Stimulated activated naive CD4-positive, alpha-beta T cell (primary cell): ENCODE results near the gene HSPA2.
"Not testable (repeated sequence)": the region's sequence is repeated elsewhere in the genome, so short reads cannot be mapped to it uniquely, and the experiment has no call there.

Experiments
- DNase-seq, 6 experiments: peaks; one replicate each; lab custom pipeline; 2025; lab: John Stamatoyannopoulos, UW

The HSPA2 gene

DNA sequence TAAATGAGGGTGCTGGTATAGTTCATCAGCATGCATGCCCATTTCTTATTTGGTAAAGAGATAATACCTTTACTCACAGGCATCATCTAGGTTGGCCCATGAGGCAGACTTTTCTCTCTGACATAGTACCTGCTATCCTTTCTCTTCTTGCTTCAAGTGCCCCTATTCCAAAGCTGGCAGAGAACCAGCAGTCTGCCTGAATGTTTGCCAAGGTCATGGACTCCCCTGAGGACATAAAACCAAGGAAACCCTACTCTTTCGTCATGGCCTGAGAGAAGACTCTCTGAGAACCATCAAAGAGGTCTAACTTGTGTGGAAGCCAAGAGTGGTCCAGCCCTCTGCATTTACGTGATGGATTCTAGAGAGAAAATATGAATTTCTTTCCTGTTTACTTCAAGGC, 21.1 kb downstream of the HSPA2 start:
- DNase-seq = no peak

- no peak for DNase-seq
Measured at GRCh38 chr14:64562436-64562835, 21.9 kb downstream of the HSPA2 start.

GRCh38 chr14:64563696-64564095, 23.2 kb downstream of the HSPA2 start:
- no peak for DNase-seq

GRCh38 chr14:64566651-64567122, 26.1 kb downstream of the HSPA2 start:
- DNase-seq = no peak

- no peak for DNase-seq
Measured at GRCh38 chr14:64569138-64569631, 28.6 kb downstream of the HSPA2 start.

DNA sequence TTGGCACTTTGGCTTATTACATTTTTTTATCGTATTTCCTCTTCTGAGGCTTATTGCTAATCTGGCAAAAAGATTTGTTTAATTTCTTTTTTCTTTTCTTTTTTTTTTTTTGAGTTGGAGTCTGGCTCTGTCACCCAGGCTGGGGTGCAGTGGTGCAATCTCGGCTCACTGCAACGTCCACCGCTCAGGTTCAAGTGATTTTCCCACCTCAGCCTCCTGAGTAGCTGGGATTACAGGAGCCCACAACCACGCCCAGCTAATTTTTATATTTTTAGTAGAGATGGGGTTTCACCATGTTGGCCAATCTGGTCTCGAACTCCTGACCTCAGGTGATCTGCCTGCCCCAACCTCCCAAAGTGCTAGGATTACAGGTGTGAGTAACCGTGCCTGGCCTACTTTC, 29.1 kb downstream of the HSPA2 start:
- DNase-seq = not testable (repeated sequence)

DNA sequence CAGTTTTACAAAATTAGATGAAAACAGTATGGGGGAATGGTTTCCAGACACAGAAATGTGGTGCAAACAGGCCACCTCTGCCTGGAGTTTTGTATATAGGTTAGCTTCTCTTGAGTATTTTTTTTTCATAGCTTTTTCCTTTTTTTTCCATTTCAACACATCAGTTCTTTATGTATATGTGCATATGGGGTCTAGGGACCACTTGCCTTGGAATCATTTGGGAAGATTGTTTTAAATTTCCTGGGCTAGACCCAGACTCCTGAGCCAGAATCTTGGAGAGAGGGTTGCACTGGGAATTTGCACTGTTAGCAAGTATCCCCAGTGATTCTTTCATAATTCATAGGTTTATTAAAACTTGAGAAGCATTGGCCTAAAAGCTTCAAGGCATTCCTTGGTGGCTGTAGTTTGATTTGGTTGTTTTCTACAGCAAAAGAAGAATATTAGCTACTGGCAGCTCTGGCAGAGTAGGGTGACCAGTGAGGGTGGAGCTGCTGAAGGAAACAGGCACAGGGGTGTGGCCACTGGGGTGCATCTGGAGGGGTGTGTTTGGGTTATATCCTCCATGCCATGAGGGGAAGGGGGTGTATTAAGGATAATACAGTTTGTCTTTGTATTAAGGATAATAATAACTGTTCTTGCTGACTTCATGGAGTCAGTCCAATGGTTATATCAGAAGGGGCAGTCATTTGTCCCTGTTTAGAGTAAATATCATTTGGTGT, 32.0 kb downstream of the HSPA2 start:
- DNase-seq = no peak

GRCh38 chr14:64573109-64573508, 32.6 kb downstream of the HSPA2 start:
- DNase-seq = no peak

- no peak for DNase-seq
Measured at GRCh38 chr14:64574371-64575107, 34.0 kb downstream of the HSPA2 start.

DNA sequence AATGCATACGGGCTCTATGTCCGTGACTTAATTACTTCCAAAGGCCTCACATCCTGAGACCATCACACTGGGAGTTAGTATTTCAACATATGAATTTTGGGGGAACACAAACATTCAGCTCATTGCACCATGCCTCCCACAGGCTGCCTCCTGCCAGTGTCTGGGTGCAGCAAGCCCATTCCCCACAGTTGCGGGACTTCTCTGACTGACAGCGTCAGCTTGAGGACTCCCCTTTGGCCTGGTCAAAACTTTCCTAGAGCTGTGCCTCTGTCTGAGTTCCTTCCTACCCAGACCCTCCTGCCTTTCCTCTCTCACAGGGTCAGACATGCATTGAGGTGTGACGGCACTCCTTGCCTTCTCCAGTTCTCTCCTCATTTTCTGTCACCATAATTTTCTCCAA, 36.7 kb downstream of the HSPA2 start:
- no peak for DNase-seq

- no peak for DNase-seq
Measured at GRCh38 chr14:64580467-64580866, 39.9 kb downstream of the HSPA2 start.

DNA sequence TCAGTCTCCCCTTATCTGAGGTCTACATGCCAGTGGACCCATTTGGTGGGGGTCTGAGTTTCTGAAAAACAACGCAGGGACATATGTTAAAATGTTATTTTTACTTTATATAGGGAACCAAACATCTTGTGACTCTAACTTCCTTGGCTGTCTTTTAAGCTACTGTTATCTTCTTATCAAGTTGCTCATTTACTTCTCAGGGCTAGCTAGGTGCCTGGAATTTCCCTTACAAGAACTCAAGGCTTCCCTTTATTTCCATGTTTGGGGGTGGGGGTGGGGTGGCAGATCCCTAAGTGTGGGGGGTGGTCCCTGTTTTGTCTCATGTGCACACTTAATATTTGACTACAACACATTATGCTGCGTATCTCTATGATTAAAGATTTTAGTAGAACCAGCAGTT, 40.8 kb downstream of the HSPA2 start:
- no peak for DNase-seq

- DNase-seq = no peak
Measured at GRCh38 chr14:64581817-64582216, 41.3 kb downstream of the HSPA2 start.

DNA sequence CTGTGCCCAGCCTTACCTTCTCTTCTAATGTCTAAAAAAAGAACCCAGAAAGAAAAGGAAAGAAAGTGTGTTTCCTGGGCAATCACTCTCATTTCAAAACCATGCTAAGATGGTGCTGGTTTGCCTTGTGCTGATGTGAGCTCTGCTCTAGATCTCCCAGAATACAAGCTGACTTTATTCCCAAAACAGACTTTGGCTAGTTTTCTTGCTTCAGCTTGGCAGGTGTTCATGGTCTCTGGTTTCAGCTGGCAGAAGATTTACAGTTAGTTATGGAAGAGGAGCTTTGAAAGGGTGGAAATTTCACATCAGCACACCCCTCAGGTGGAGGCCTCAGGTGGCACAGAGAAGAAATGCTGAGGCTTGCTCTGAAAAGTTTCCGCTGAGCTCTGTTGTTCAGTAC, 43.6 kb downstream of the HSPA2 start:
- no peak for DNase-seq

- no peak for DNase-seq
Measured at GRCh38 chr14:64591809-64592208, 51.3 kb downstream of the HSPA2 start.
